Kidney capillary endothelial cell (primary cell): ENCODE data around the gene UBL3.

Experiments used
- DNase-seq: peaks from one replicate; pipeline ENCODE4 v3.0.0-alpha.2; 2018; ENCODE audit warnings: low spot score

Gene UBL3

GRCh38 chr13:29850213-29850898 lies at the start of gene UBL3:
TSS of gene UBL3 (minus strand) at chr13:29850617. CDS start at chr13:29849538, 1,079 bp downstream.
- peak; percentile 85 for DNase-seq

- no peak for DNase-seq
These were observed 46.7 kb upstream of the UBL3 start for GRCh38 chr13:29897102-29897501.

GRCh38 chr13:29893438-29893837 lies 43.0 kb upstream of the UBL3 start:
- no peak for DNase-seq

GRCh38 chr13:29892151-29892550 lies 41.7 kb upstream of the UBL3 start:
- DNase-seq = no peak

GRCh38 chr13:29889111-29889510 lies 38.7 kb upstream of the UBL3 start:
- DNase-seq = no peak

- no peak for DNase-seq
These were observed 37.9 kb upstream of the UBL3 start for GRCh38 chr13:29888306-29888705.

GRCh38 chr13:29887686-29888085 lies 37.3 kb upstream of the UBL3 start:
- no peak for DNase-seq

- no peak for DNase-seq
These were observed 36.7 kb upstream of the UBL3 start for GRCh38 chr13:29887030-29887557.

GRCh38 chr13:29886446-29886845 lies 36.0 kb upstream of the UBL3 start:
- DNase-seq = no peak

GRCh38 chr13:29885989-29886388 lies 35.6 kb upstream of the UBL3 start:
- no peak for DNase-seq

GRCh38 chr13:29884671-29885430 lies 34.4 kb upstream of the UBL3 start:
- DNase-seq = peak; percentile 50

GRCh38 chr13:29883941-29884518 lies 33.6 kb upstream of the UBL3 start:
- no peak for DNase-seq

- DNase-seq = no peak
These were observed 31.7 kb upstream of the UBL3 start for GRCh38 chr13:29882076-29882475.

- no peak for DNase-seq
These were observed 27.7 kb upstream of the UBL3 start for GRCh38 chr13:29878101-29878500.

GRCh38 chr13:29877456-29878078 lies 27.1 kb upstream of the UBL3 start:
- no peak for DNase-seq

GRCh38 chr13:29875646-29876045 lies 25.2 kb upstream of the UBL3 start:
- no peak for DNase-seq

GRCh38 chr13:29868581-29868980 lies 18.2 kb upstream of the UBL3 start:
- DNase-seq = no peak

GRCh38 chr13:29865934-29866333 lies 15.5 kb upstream of the UBL3 start:
- DNase-seq = no peak

GRCh38 chr13:29861694-29862110 lies 11.3 kb upstream of the UBL3 start:
- DNase-seq = no peak

GRCh38 chr13:29859971-29860370 lies 9.6 kb upstream of the UBL3 start:
- no peak for DNase-seq

GRCh38 chr13:29858667-29859066 lies 8.2 kb upstream of the UBL3 start:
- no peak for DNase-seq

- DNase-seq = no peak
These were observed 7.8 kb upstream of the UBL3 start for GRCh38 chr13:29858231-29858630.

GRCh38 chr13:29857085-29857484 lies 6.7 kb upstream of the UBL3 start:
- DNase-seq = no peak
